Glomerular endothelial cell (primary cell): ENCODE measurements around the gene SALL2. TPM values are rescaled to one million over a fixed set of nuclear protein-coding genes. Genes with fewer than 3 reads are reported as not detected.
A peak's percentile ranks its signal among the peaks of the same experiment; 100 is the strongest.

ENCODE experiments used
- DNase-seq: peaks from one replicate; pipeline ENCODE4 v3.0.0-alpha.2; 2011; ENCODE audit warnings: low read depth, low spot score; ENCODE audit errors: extremely low read depth
- total RNA-seq: library from RNA; depleted of rRNA; stranded (reverse); fragments of >200 nt; gene quantifications from 2 replicates; pipeline ENCODE4 v1.2.3, GENCODE V29; 2015

The SALL2 gene
- total RNA-seq, 1 donor from 2014 or later: 2.9 TPM

GRCh38 chr14:21528381-21529348, 2.5 kb upstream of the SALL2 start:
- no peak for DNase-seq

- DNase-seq: no peak
Measured at GRCh38 chr14:21527318-21527679, 1.2 kb upstream of the SALL2 start.

GRCh38 chr14:21526672-21527317, 649 bp upstream of the SALL2 start:
- DNase-seq: no peak

GRCh38 chr14:21525571-21525961, 580 bp downstream of the SALL2 start:
- no peak for DNase-seq

GRCh38 chr14:21524575-21525490, 1.3 kb downstream of the SALL2 start:
- no peak for DNase-seq

- DNase-seq: no peak
Measured at GRCh38 chr14:21523203-21523602, 2.9 kb downstream of the SALL2 start.

GRCh38 chr14:21521501-21521900, 4.6 kb downstream of the SALL2 start:
- no peak for DNase-seq

- DNase-seq: no peak
Measured at GRCh38 chr14:21520767-21521166, 5.4 kb downstream of the SALL2 start.

GRCh38 chr14:21518725-21519124, 7.4 kb downstream of the SALL2 start:
- no peak for DNase-seq

- DNase-seq: no peak
Measured at GRCh38 chr14:21514341-21514740, 11.8 kb downstream of the SALL2 start.

- DNase-seq: peak; percentile 97
Measured at GRCh38 chr14:21510735-21511657, 15.2 kb downstream of the SALL2 start, which contains the start of gene METTL3. METTL3 (minus strand) TSS chr14:21511340; CDS start chr14:21511223, 117 bp downstream.

- DNase-seq: no peak
Measured at GRCh38 chr14:21509432-21510143, 16.6 kb downstream of the SALL2 start.

- DNase-seq: no peak
Measured at GRCh38 chr14:21506557-21506956, 19.6 kb downstream of the SALL2 start.

- DNase-seq: no peak
Measured at GRCh38 chr14:21505012-21505553, 21.1 kb downstream of the SALL2 start.

GRCh38 chr14:21503376-21503775, 22.8 kb downstream of the SALL2 start:
- DNase-seq: no peak

GRCh38 chr14:21501568-21501967, 24.6 kb downstream of the SALL2 start:
- no peak for DNase-seq

GRCh38 chr14:21498540-21499526, 27.3 kb downstream of the SALL2 start:
- DNase-seq: no peak

GRCh38 chr14:21496453-21496852, 29.7 kb downstream of the SALL2 start:
- DNase-seq: no peak
